ENCODE results near the gene CLEC7A.

DNA sequence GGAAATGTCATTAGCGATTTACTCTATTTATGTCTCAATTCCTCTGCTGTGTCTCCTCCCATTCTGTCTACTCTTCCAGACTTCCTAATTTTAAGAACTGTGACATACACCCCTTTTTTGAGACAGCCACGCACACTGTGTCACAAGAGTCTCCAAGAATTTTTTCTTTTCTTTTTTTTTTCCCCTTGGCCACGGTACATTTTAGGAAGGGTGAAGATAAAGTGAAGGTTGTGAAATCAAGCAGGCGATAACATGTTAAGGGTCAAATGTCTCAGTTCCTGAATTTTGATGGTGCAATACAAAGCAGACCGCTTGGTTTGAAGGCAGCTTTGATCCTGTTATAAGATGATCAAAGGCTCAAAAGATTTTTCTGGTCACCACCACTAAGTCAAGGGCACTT is 37.6 kb upstream of the CLEC7A start:
- TF ChIP-seq, protein P1, sequence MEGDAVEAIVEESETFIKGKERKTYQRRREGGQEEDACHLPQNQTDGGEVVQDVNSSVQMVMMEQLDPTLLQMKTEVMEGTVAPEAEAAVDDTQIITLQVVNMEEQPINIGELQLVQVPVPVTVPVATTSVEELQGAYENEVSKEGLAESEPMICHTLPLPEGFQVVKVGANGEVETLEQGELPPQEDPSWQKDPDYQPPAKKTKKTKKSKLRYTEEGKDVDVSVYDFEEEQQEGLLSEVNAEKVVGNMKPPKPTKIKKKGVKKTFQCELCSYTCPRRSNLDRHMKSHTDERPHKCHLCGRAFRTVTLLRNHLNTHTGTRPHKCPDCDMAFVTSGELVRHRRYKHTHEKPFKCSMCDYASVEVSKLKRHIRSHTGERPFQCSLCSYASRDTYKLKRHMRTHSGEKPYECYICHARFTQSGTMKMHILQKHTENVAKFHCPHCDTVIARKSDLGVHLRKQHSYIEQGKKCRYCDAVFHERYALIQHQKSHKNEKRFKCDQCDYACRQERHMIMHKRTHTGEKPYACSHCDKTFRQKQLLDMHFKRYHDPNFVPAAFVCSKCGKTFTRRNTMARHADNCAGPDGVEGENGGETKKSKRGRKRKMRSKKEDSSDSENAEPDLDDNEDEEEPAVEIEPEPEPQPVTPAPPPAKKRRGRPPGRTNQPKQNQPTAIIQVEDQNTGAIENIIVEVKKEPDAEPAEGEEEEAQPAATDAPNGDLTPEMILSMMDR (IDR thresholded peaks at IDR 0.05; ENCODE audit: low read depth, low read length) = no peak
- TF ChIP-seq EZH2phosphoT487 (IDR thresholded peaks at IDR 0.05; ENCODE audit: low read depth) = no peak
